HCT116 (cell line): ENCODE measurements around the gene SNRPD2. TPM values are rescaled to one million over a fixed set of nuclear protein-coding genes. Genes with fewer than 3 reads are reported as not detected.

Experiments
- ATAC-seq: fragments of 200-7000 bp; cut with Tn5 transposase; 2 replicates; pipeline ENCODE4 v1.9.1; 2020; ENCODE audit warnings: mild to moderate bottlenecking, moderate library complexity
- BruUV-seq: library from RNA; stranded (reverse); fragments of 400-500 nt; replicated peaks from 2 replicates; lab custom pipeline; 2021; lab: Mats Ljungman, UMichigan
- CTCF ChIA-PET: fragments of 300-600 bp; sonication (Branson Sonifier 250); formaldehyde crosslinking; loops from one replicate; lab custom pipeline; 2021; ENCODE audit warnings: antibody characterized with exemption; lab: Charles Lee
- POLR2A ChIA-PET: fragments of 300-600, 350-600 bp; sonication (Branson Sonifier 250); formaldehyde crosslinking; loops from one replicate; lab custom pipeline; 2021; ENCODE audit warnings: antibody characterized with exemption; lab: Charles Lee
- RAD21 ChIA-PET, 2 experiments: fragments of 300-600 bp; sonication (Branson Sonifier 250); formaldehyde crosslinking; loops; one replicate each; lab custom pipeline; 2023; ENCODE audit warnings: low total read pairs in 2 of 2; ENCODE audit not compliant: uncharacterized antibody in 2 of 2, unreplicated experiment in 2 of 2, low non-redundant PET in 1 of 2; lab: Charles Lee
- DNase-seq: peaks from one replicate; pipeline ENCODE4 v3.0.0-alpha.2; 2010; ENCODE audit warnings: low read depth, low spot score
- H2AFZ ChIP-seq: fragments of 200-600 bp; shearing (Covaris generic), sonication (generic); 2 replicates; pipeline ENCODE4 v1.6.1; 2017; ENCODE audit warnings: low read depth, mixed run types, mixed read lengths, antibody characterized with exemption, low read length; ENCODE audit not compliant: poor library complexity, severe bottlenecking
- H3K27ac ChIP-seq: 2 replicates; pipeline ENCODE4 v1.5.1; 2012; ENCODE audit warnings: low read depth, low read length
- H3K27me3 ChIP-seq: fragments of 200-600 bp; sonication (generic); 2 replicates; pipeline ENCODE4 v1.6.1; 2016; ENCODE audit warnings: mixed run types, low read length, mixed read lengths; ENCODE audit not compliant: insufficient read depth
- H3K36me3 ChIP-seq, 2 experiments: fragments of 200-500 bp in 1 of 2; fragments of 200-600 bp in 1 of 2; sonication (Bioruptor generic) in 1 of 2; sonication (generic) in 1 of 2; 2 replicates each; pipeline versions ENCODE4 v1.5.1 to v1.6.1; 2014 to 2016; ENCODE audit warnings: low read length in 2 of 2, inconsistent platforms in 1 of 2, mixed read lengths in 1 of 2, mixed run types in 1 of 2; ENCODE audit not compliant: insufficient read depth in 2 of 2, control insufficient read depth in 1 of 2
- H3K4me1 ChIP-seq, 2 experiments: fragments of 200-600 bp in 1 of 2; sonication (generic) in 1 of 2; 2 replicates each; pipeline versions ENCODE4 v1.5.1 to v1.6.1; 2012 to 2017; ENCODE audit warnings: low read length in 2 of 2, inconsistent platforms in 1 of 2, mild to moderate bottlenecking in 1 of 2, mixed read lengths in 1 of 2, mixed run types in 1 of 2, moderate library complexity in 1 of 2; ENCODE audit not compliant: insufficient read depth in 2 of 2, control insufficient read depth in 1 of 2
- H3K4me2 ChIP-seq: fragments of 200-600 bp; sonication (generic); 2 replicates; pipeline ENCODE4 v1.6.1; 2017; ENCODE audit warnings: mixed run types, low read length, mixed read lengths
- H3K4me3 ChIP-seq, 2 experiments: fragments of 200-600 bp in 1 of 2; sonication (generic) in 1 of 2; replicated peaks in 1 of 2; 2 replicates each; pipeline ENCODE4 v1.5.1; 2011 to 2016; ENCODE audit warnings: low read length in 2 of 2, control low read depth in 1 of 2, low read depth in 1 of 2, mild to moderate bottlenecking in 1 of 2, mixed read lengths in 1 of 2, mixed run types in 1 of 2
- H3K79me2 ChIP-seq: fragments of 200-600 bp; sonication (generic); 2 replicates; pipeline ENCODE4 v1.6.1; 2017; ENCODE audit warnings: mild to moderate bottlenecking, mixed run types, low read length, moderate library complexity, mixed read lengths; ENCODE audit not compliant: insufficient read depth
- H3K9ac ChIP-seq: fragments of 200-600 bp; sonication (generic); 2 replicates; pipeline ENCODE4 v1.6.1; 2016; ENCODE audit warnings: low read length, mixed read lengths
- H3K9me2 ChIP-seq: fragments of 200-600 bp; sonication (generic), shearing (Covaris generic); 2 replicates; pipeline ENCODE4 v1.6.1; 2017; ENCODE audit warnings: mixed run types, mild to moderate bottlenecking, moderate library complexity; ENCODE audit not compliant: insufficient read depth
- H3K9me3 ChIP-seq, 2 experiments: fragments of 200-500 bp in 1 of 2; fragments of 200-600 bp in 1 of 2; sonication (Bioruptor generic) in 1 of 2; sonication (generic) in 1 of 2; 2 replicates each; pipeline ENCODE4 v1.6.1; 2014 to 2017; ENCODE audit warnings: low read length in 2 of 2, mixed read lengths in 2 of 2, inconsistent platforms in 1 of 2, low read depth in 1 of 2, mild to moderate bottlenecking in 1 of 2, mixed run types in 1 of 2, moderate library complexity in 1 of 2; ENCODE audit not compliant: control insufficient read depth in 1 of 2, insufficient read depth in 1 of 2
- H4K20me1 ChIP-seq: fragments of 200-600 bp; sonication (generic), shearing (Covaris generic); 2 replicates; pipeline ENCODE4 v1.6.1; 2017; ENCODE audit warnings: mixed run types, mild to moderate bottlenecking, moderate library complexity; ENCODE audit not compliant: insufficient read depth
- CBX3 ChIP-seq: IDR thresholded peaks from 2 replicates; pipeline ENCODE4 v1.6.1; 2012; ENCODE audit warnings: low read depth
- CEBPB ChIP-seq: IDR thresholded peaks from 2 replicates; pipeline ENCODE4 v1.6.1; 2012; ENCODE audit warnings: low read depth
- ELF1 ChIP-seq: IDR thresholded peaks from 2 replicates; pipeline ENCODE4 v1.6.1; 2012; ENCODE audit warnings: low read depth, borderline replicate concordance
- EZH2 ChIP-seq: fragments of 200-600 bp; sonication (generic); IDR thresholded peaks from 2 replicates; pipeline ENCODE4 v1.6.1; 2017; ENCODE audit warnings: antibody characterized with exemption, mixed run types
- EZH2phosphoT487 ChIP-seq: fragments of 200-600 bp; IDR thresholded peaks from 2 replicates; pipeline ENCODE4 v1.6.1; 2018; ENCODE audit warnings: antibody characterized with exemption, borderline replicate concordance
- FOSL1 ChIP-seq: IDR thresholded peaks from 2 replicates; pipeline ENCODE4 v1.6.1; 2012; ENCODE audit warnings: low read depth
- JUND ChIP-seq: IDR thresholded peaks from 2 replicates; pipeline ENCODE4 v1.6.1; 2012
- POLR2AphosphoS5 ChIP-seq: IDR thresholded peaks from 2 replicates; pipeline ENCODE4 v1.6.1; 2011; ENCODE audit warnings: mild to moderate bottlenecking, low read depth, low read length, moderate library complexity
- RAD21 ChIP-seq: IDR thresholded peaks from 2 replicates; pipeline ENCODE4 v1.6.1; 2012; ENCODE audit warnings: low read depth, mild to moderate bottlenecking
- SP1 ChIP-seq: IDR thresholded peaks from 2 replicates; pipeline ENCODE4 v1.6.1; 2012; ENCODE audit warnings: low read depth
- SRF ChIP-seq: IDR thresholded peaks from 2 replicates; pipeline ENCODE4 v1.6.1; 2012; ENCODE audit warnings: low read depth
- TCF7L2 ChIP-seq: IDR thresholded peaks from 2 replicates; pipeline ENCODE4 v1.7.0; 2011; ENCODE audit warnings: borderline replicate concordance, inconsistent platforms; ENCODE audit not compliant: insufficient read depth, insufficient read length; ENCODE audit errors: extremely low read depth
- ZFX ChIP-seq: fragments of 450-650 bp; IDR thresholded peaks from 2 replicates; pipeline ENCODE4 v1.6.1; 2017
- ZNF274 ChIP-seq: fragments of 200-500 bp; sonication (Bioruptor generic); IDR thresholded peaks from 2 replicates; pipeline ENCODE4 v1.6.1; 2014; ENCODE audit warnings: mild to moderate bottlenecking, low read depth, low read length, inconsistent platforms
- intact Hi-C: fragments of 100-400 bp; cut with micrococcal nuclease; formaldehyde crosslinking; loops from 2 replicates; pipeline ENCODE4 v1.10.0; 2022
- microRNA counts: library from miRNA; unstranded; fragments of <30 nt; microRNA quantifications from one replicate; lab custom pipeline; 2015
- microRNA-seq: library from miRNA; unstranded; fragments of <30 nt; microRNA quantifications from one replicate; pipeline ENCODE4, GENCODE V29; 2016; ENCODE audit warnings: borderline number of aligned reads
- total RNA-seq: library from RNA; stranded (reverse); gene quantifications from one replicate; pipeline ENCODE4 v1.2.1, GENCODE V29; 2021; ENCODE audit not compliant: unreplicated experiment
- TF ChIP-seq, protein P1 (sequence below): IDR thresholded peaks from 2 replicates; pipeline ENCODE4 v1.6.1; 2012
- TF ChIP-seq, protein P2 (sequence below), 3 experiments: fragments of 200-600 bp in 1 of 3; sonication (generic) in 1 of 3; IDR thresholded peaks in 2 of 3; conservative IDR thresholded peaks in 1 of 3; 2 replicates each; pipeline ENCODE4 v1.5.1; 2012 to 2017; ENCODE audit warnings: low read depth in 2 of 3, low read length in 2 of 3, antibody characterized with exemption in 1 of 3, borderline replicate concordance in 1 of 3, control low read depth in 1 of 3, mild to moderate bottlenecking in 1 of 3, mixed read lengths in 1 of 3, mixed run types in 1 of 3, moderate library complexity in 1 of 3; ENCODE audit not compliant: insufficient read depth in 1 of 3
- TF ChIP-seq, protein P3 (sequence below): IDR thresholded peaks from 2 replicates; pipeline ENCODE4 v1.6.1; 2012

SNRPD2 gene
- total RNA-seq, 1 experiment from 2014 or later: 927 TPM

DNA sequence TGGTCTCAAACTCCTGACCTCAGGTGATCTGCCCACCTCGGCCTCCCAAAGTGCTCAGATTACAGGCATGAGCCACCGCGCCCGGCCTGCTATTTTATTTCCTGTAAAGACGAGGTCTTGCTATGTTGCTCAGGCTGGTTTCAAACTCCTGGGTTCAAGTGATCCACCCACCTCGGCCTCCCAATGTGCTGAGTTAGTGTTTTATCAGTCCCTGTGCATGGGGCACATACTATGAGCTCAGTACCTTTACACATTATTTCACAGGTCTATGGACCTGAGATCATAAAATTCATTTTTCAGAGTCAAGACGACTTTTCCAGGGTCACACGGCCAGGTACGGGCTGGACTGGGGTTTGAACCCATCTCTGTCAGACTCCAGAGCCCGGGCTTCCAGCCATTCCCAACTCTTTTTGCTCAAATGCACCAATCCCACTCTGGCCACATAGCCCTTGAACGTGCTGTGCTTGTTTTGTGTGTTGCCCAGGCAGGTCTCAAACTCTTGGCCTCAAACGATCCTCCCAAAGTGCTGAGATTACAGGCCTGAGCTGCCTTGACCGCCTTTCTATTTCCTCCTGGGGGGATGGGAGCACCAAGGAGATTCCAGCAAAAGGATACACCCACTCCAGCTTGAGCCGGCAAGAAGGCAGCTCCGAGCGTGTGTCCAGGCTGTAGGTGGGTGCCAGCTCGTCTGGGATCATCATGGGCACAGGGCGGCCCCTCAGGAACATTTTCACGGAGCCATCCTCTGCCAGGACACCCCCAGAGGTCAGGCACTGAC lies 53.7 kb downstream of the SNRPD2 start:
- TF ChIP-seq, protein P1, sequence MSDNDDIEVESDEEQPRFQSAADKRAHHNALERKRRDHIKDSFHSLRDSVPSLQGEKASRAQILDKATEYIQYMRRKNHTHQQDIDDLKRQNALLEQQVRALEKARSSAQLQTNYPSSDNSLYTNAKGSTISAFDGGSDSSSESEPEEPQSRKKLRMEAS: no peak; the same call in 1 of the 2 replicates
- no peak for TF ChIP-seq JUND
- TF ChIP-seq FOSL1: no peak
- TF ChIP-seq CEBPB: no peak
- TF ChIP-seq EZH2phosphoT487: no peak
- no peak for TF ChIP-seq TCF7L2
- no peak for TF ChIP-seq EZH2
- TF ChIP-seq POLR2AphosphoS5: no peak
- no peak for TF ChIP-seq CBX3
- TF ChIP-seq ELF1: no peak
- no peak for TF ChIP-seq ZNF274
- TF ChIP-seq SP1: no peak
- TF ChIP-seq RAD21: no peak
- TF ChIP-seq, protein P2, sequence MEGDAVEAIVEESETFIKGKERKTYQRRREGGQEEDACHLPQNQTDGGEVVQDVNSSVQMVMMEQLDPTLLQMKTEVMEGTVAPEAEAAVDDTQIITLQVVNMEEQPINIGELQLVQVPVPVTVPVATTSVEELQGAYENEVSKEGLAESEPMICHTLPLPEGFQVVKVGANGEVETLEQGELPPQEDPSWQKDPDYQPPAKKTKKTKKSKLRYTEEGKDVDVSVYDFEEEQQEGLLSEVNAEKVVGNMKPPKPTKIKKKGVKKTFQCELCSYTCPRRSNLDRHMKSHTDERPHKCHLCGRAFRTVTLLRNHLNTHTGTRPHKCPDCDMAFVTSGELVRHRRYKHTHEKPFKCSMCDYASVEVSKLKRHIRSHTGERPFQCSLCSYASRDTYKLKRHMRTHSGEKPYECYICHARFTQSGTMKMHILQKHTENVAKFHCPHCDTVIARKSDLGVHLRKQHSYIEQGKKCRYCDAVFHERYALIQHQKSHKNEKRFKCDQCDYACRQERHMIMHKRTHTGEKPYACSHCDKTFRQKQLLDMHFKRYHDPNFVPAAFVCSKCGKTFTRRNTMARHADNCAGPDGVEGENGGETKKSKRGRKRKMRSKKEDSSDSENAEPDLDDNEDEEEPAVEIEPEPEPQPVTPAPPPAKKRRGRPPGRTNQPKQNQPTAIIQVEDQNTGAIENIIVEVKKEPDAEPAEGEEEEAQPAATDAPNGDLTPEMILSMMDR (IDR thresholded peaks at IDR 0.05 in 2 of 3, conservative IDR thresholded peaks at IDR 0.05 in 1 of 3; ENCODE audit: borderline replicate concordance in 1 of 3, insufficient read depth in 1 of 3, low read depth in 2 of 3, low read length in 2 of 3): no peak
- TF ChIP-seq, protein P3, sequence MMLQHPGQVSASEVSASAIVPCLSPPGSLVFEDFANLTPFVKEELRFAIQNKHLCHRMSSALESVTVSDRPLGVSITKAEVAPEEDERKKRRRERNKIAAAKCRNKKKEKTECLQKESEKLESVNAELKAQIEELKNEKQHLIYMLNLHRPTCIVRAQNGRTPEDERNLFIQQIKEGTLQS: no peak
- TF ChIP-seq SRF: no peak
- no peak for TF ChIP-seq ZFX
- TSS peak; percentile 59 for BruUV-seq
- Histone ChIP-seq H4K20me1 (no peaks in the 10 kb centered on the region), H3K4me2 (peak overlapping the region; percentile 96), H3K79me2 (peaks cover 6% of the 10 kb centered on the region; the same call in 1 of the 2 replicates), H3K4me3 (peak overlapping the region; percentile 75 to 91), H3K27me3 (no peaks in the 10 kb centered on the region), H3K9ac (peak overlapping the region; percentile 74), H3K9me2 (no peaks in the 10 kb centered on the region), H3K9me3 (no peaks in the 10 kb centered on the region), H3K27ac (peak overlapping the region; percentile 79), H2AFZ (no peak overlapping the region), H3K4me1 (peaks cover 34 to 71% of the 10 kb centered on the region in 2 experiments), H3K36me3 (no peaks in the 10 kb centered on the region)
- intact Hi-C loops: no loop called here
- RAD21 ChIA-PET: no interaction called here
- ATAC-seq (no peak), DNase-seq (no peak)
- POLR2A ChIA-PET: interaction anchor here (0.7 to 2.8 kb wide), 4 partner anchors 22 to 62 kb away, joined by 3 to 14 read pairs (median 3); no protein-coding TSS in a partner anchor
- CTCF ChIA-PET: interaction anchor here (0.6 to 0.7 kb wide), 2 partner anchors 12 to 45 kb away, joined by 3 read pairs; no protein-coding TSS in a partner anchor

MicroRNAs within 50 kb of the gene (microRNA counts, 767-probe panel; counts per million panel counts)
- not detected for microRNA hsa-miR-330-3p (lab: Ali Mortazavi, UCI)
- not detected for microRNA hsa-miR-330-5p (lab: Ali Mortazavi, UCI)
- not detected for microRNA hsa-miR-642a-5p (lab: Ali Mortazavi, UCI)
- microRNA hsa-miR-642b-3p (lab: Ali Mortazavi, UCI): not detected

Small RNA genes lying within 50 kb of the gene (microRNA-seq; reads per million reads assigned to microRNA genes)
- gene MIR330: 392 reads per million, percentile 73 among the genes with 10 or more reads in this experiment
- not detected for gene MIR642A
- gene MIR642B: not detected

Other genes starting within 250 kb of the SNRPD2 start
- 12.6 TPM for gene FOSB, start 224.0 kb downstream of the SNRPD2 start, total RNA-seq
- gene RTN2, start 194.9 kb downstream of the SNRPD2 start, total RNA-seq: 21.7 TPM
- gene PPM1N, start 193.5 kb downstream of the SNRPD2 start, total RNA-seq: 5.2 TPM
- 152 TPM for gene VASP, start 184.5 kb downstream of the SNRPD2 start, total RNA-seq
- 11.1 TPM for gene OPA3, start 107.2 kb downstream of the SNRPD2 start, total RNA-seq
- gene GPR4, start 89.7 kb downstream of the SNRPD2 start, total RNA-seq: 0.10 TPM
- 131 TPM for gene EML2, start 52.6 kb downstream of the SNRPD2 start, total RNA-seq
- 14.1 TPM for gene GIPR, start 23.7 kb downstream of the SNRPD2 start, total RNA-seq
- 19.5 TPM for gene QPCTL, start 713 bp upstream of the SNRPD2 start, total RNA-seq
- gene FBXO46, start 38.9 kb upstream of the SNRPD2 start, total RNA-seq: 31.7 TPM
- 2.1 TPM for gene MEIOSIN, start 41.5 kb upstream of the SNRPD2 start, total RNA-seq
- 18.3 TPM for gene SIX5, start 77.3 kb upstream of the SNRPD2 start, total RNA-seq
- gene DMPK, start 90.5 kb upstream of the SNRPD2 start, total RNA-seq: 52.5 TPM
- gene DMWD, start 100.9 kb upstream of the SNRPD2 start, total RNA-seq: 56.8 TPM
- 0.57 TPM for gene RSPH6A, start 123.4 kb upstream of the SNRPD2 start, total RNA-seq
- gene SYMPK, start 171.2 kb upstream of the SNRPD2 start, total RNA-seq: 117 TPM
- 5.8 TPM for gene FOXA3, start 172.4 kb upstream of the SNRPD2 start, total RNA-seq
- 33.9 TPM for gene IRF2BP1, start 194.2 kb upstream of the SNRPD2 start, total RNA-seq
- 10.8 TPM for gene MYPOP, start 210.7 kb upstream of the SNRPD2 start, total RNA-seq
- gene NANOS2, start 222.8 kb upstream of the SNRPD2 start, total RNA-seq: not detected